NT2/D1 (cell line): ENCODE data around the gene SLC45A3.

Experiments
- DNase-seq: peaks from one replicate; pipeline ENCODE4 v3.0.0-alpha.2; 2011; ENCODE audit warnings: low read depth, low spot score
- H3K27me3 ChIP-seq: 2 replicates; pipeline ENCODE4 v1.6.0; 2011; ENCODE audit warnings: mild to moderate bottlenecking; ENCODE audit not compliant: insufficient read length, insufficient read depth
- H3K36me3 ChIP-seq: 2 replicates; pipeline ENCODE4 v1.6.1; 2011; ENCODE audit warnings: mild to moderate bottlenecking, low read length, mixed read lengths; ENCODE audit not compliant: insufficient read depth, insufficient read length
- H3K4me1 ChIP-seq: 2 replicates; pipeline ENCODE4 v1.5.1; 2011; ENCODE audit not compliant: insufficient read depth, insufficient read length
- H3K4me3 ChIP-seq: 2 replicates; pipeline ENCODE4 v1.5.1; 2011; ENCODE audit warnings: low read depth; ENCODE audit not compliant: insufficient read length
- H3K9ac ChIP-seq: 2 replicates; pipeline ENCODE4 v1.6.0; 2011; ENCODE audit warnings: low read depth; ENCODE audit not compliant: insufficient read length
- H3K9me3 ChIP-seq: 2 replicates; pipeline ENCODE4 v1.5.1; 2011; ENCODE audit warnings: mild to moderate bottlenecking, low read length; ENCODE audit not compliant: insufficient read depth
- SUZ12 ChIP-seq: IDR thresholded peaks from 2 replicates; pipeline ENCODE4 v1.6.1; 2011; ENCODE audit not compliant: insufficient read length, insufficient read depth; ENCODE audit errors: extremely low read depth
- YY1 ChIP-seq: IDR thresholded peaks from 2 replicates; pipeline ENCODE4 v1.6.1; 2011; ENCODE audit not compliant: insufficient read length, insufficient read depth
- ZNF274 ChIP-seq: IDR thresholded peaks from 2 replicates; pipeline ENCODE4 v1.6.1; 2011; ENCODE audit warnings: mild to moderate bottlenecking, low read depth, low read length

The SLC45A3 gene

DNA sequence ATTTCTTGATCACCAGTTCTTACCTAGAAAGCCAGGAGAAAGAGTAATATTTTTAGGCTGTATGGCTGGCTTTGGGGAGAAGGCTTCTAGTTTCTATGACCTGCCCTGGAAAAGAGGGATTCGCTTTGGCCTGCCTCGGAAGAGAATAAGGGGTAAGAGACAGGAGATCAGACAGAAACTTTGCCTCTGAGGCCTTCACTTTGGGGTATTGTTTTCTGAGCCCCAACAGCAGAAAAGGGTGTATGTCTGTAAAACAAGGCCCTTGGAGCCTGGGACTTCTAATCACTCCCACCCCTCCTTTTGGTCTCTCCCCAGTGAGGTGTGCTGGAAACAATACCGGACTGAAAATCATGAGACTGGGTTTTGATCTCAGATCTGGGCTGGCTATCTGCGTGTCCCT, 5.1 kb downstream of the SLC45A3 start:
- peaks cover 33% of the 10 kb centered on the region for H3K4me1 ChIP-seq
- H3K9me3 ChIP-seq = no peaks in the 10 kb centered on the region
- H3K4me3 ChIP-seq = no peak overlapping the region
- no peaks in the 10 kb centered on the region for H3K27me3 ChIP-seq
- H3K9ac ChIP-seq = no peak overlapping the region
- no peaks in the 10 kb centered on the region for H3K36me3 ChIP-seq
- no peak for DNase-seq
- TF ChIP-seq ZNF274 = no peak
- TF ChIP-seq YY1 = no peak
- no peak for TF ChIP-seq SUZ12

DNA sequence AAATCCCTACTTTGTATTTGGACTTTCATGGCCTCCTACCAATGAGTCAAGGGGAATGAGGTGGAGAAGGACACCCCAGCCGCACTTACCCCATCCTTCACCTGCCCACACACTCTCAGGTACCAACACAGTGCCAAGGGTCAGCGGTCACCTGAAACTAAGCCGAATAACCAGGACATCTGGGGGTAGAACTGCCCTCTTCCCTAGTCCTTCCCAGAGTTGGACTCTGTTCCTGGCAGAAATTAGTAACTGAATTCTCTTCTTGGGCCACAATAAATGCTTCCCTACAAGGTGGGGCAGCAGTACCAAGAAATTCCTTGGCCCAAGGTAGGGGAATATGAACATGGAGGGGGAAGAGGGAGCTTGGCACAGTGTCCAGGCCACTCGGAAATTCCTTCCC, 7.3 kb downstream of the SLC45A3 start:
- H3K4me1 ChIP-seq = peaks cover 39% of the 10 kb centered on the region
- H3K9me3 ChIP-seq = no peaks in the 10 kb centered on the region

GRCh38 chr1:205672395-205672889, 7.9 kb downstream of the SLC45A3 start:
- peaks cover 39% of the 10 kb centered on the region for H3K4me1 ChIP-seq
- no peak for DNase-seq
- H3K4me3 ChIP-seq = no peak overlapping the region
- TF ChIP-seq SUZ12 (no peak), ZNF274 (no peak), YY1 (no peak)
- H3K36me3 ChIP-seq = no peaks in the 10 kb centered on the region
- H3K9me3 ChIP-seq = no peaks in the 10 kb centered on the region
- peak overlapping the region; percentile 21 for H3K9ac ChIP-seq
- H3K27me3 ChIP-seq = no peaks in the 10 kb centered on the region

More for the DNA sequence above, 7.3 kb downstream of the SLC45A3 start:
- no peak for TF ChIP-seq ZNF274
- TF ChIP-seq YY1 = no peak
- no peak for TF ChIP-seq SUZ12
- no peaks in the 10 kb centered on the region for H3K36me3 ChIP-seq
- H3K4me3 ChIP-seq = no peak overlapping the region
- no peaks in the 10 kb centered on the region for H3K27me3 ChIP-seq
- DNase-seq = no peak
- H3K9ac ChIP-seq = no peak overlapping the region

GRCh38 chr1:205670611-205671430, 9.5 kb downstream of the SLC45A3 start:
- no peak for TF ChIP-seq ZNF274
- TF ChIP-seq SUZ12 = no peak
- no peak for TF ChIP-seq YY1
- no peaks in the 10 kb centered on the region for H3K9me3 ChIP-seq
- peaks cover 45% of the 10 kb centered on the region for H3K4me1 ChIP-seq
- DNase-seq = peak; percentile 79
- no peaks in the 10 kb centered on the region for H3K27me3 ChIP-seq
- peak overlapping the region; percentile 16 for H3K4me3 ChIP-seq
- no peaks in the 10 kb centered on the region for H3K36me3 ChIP-seq
- peak overlapping the region; percentile 76 for H3K9ac ChIP-seq

GRCh38 chr1:205670150-205670446, 10.2 kb downstream of the SLC45A3 start:
- Histone ChIP-seq H3K9ac (peak overlapping the region; percentile 72), H3K9me3 (no peaks in the 10 kb centered on the region), H3K4me1 (peaks cover 45% of the 10 kb centered on the region), H3K36me3 (no peaks in the 10 kb centered on the region), H3K4me3 (peak overlapping the region; percentile 5), H3K27me3 (no peaks in the 10 kb centered on the region)
- no peak for DNase-seq
- no peak for TF ChIP-seq YY1
- TF ChIP-seq ZNF274 = no peak
- no peak for TF ChIP-seq SUZ12

DNA sequence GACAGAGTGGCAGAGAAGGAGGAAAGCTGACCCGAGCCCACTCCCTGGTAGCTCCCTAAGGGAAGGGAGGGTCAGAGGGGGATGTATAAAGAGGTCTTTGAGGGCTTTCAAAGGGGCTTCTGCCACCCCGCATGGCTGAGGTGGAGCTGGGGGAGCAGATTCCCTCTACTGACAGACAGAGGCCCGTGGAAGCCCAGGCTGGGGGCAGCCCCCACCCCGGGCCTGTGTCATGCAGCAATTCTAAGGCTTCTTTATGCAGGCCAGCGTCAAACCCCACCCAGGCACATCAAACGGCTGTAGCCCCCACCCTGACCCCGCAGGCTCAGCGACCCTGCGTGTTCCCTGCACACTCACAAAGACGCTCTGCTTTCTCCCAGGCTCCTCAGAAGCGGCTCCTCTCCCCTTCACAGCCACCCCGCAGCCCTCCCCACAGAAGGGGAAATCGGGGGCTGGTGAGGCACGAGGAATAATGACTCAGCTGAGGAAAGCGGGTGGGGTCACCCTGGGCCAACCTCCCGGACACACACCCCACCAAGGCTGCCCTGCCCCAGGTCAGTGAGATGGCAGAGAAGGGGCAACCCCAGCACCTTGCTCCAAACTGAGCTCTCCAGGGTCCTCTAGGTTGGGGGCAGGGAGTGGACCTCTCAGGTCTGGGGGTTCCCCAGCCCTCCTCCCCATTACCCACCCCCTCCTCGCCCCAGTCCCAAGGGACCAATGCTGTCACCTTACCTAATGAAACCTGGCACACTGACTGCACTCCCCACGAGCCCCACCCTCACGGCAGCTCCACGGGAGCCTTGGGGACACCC, 10.8 kb downstream of the SLC45A3 start:
- peaks cover 47% of the 10 kb centered on the region for H3K4me1 ChIP-seq
- peak overlapping the region; percentile 72 for H3K9ac ChIP-seq

GRCh38 chr1:205668951-205669340, 11.4 kb downstream of the SLC45A3 start:
- no peak overlapping the region for H3K4me3 ChIP-seq
- H3K4me1 ChIP-seq = peaks cover 51% of the 10 kb centered on the region
- no peaks in the 10 kb centered on the region for H3K27me3 ChIP-seq
- peaks cover 7% of the 10 kb centered on the region for H3K36me3 ChIP-seq
- TF ChIP-seq SUZ12 (no peak), YY1 (no peak), ZNF274 (no peak)
- H3K9me3 ChIP-seq = no peaks in the 10 kb centered on the region
- H3K9ac ChIP-seq = peak overlapping the region; percentile 72
- no peak for DNase-seq

More for the DNA sequence above, 10.8 kb downstream of the SLC45A3 start:
- Histone ChIP-seq H3K4me3 (no peak overlapping the region), H3K27me3 (no peaks in the 10 kb centered on the region), H3K36me3 (peaks cover 1% of the 10 kb centered on the region), H3K9me3 (no peaks in the 10 kb centered on the region)
- TF ChIP-seq YY1 = no peak
- TF ChIP-seq SUZ12 = no peak
- no peak for TF ChIP-seq ZNF274
- DNase-seq = no peak
